Muscle layer of duodenum (tissue), 2 donors: Measurements from ENCODE around the gene CLCN5.
A peak's percentile ranks its signal among the peaks of the same experiment; 100 is the strongest.

Source experiments
- H3K27ac ChIP-seq: one replicate; pipeline ENCODE4 v1.7.0; 2013; ENCODE audit warnings: mild to moderate bottlenecking, low read length
- H3K27me3 ChIP-seq: one replicate; pipeline ENCODE4 v1.7.0; 2013; ENCODE audit warnings: low read depth, mild to moderate bottlenecking, control low read depth, low read length
- H3K36me3 ChIP-seq, 2 donors: one replicate each; pipeline ENCODE4 v1.7.0; 2013; ENCODE audit warnings: low read length in 2 of 2, control low read depth in 1 of 2, mild to moderate bottlenecking in 1 of 2; ENCODE audit not compliant: insufficient read depth in 2 of 2, control insufficient read depth in 1 of 2
- H3K4me1 ChIP-seq, 2 donors: one replicate each; pipeline ENCODE4 v1.7.0; 2013; ENCODE audit warnings: low read length in 2 of 2, mild to moderate bottlenecking in 2 of 2, control low read depth in 1 of 2, moderate library complexity in 1 of 2; ENCODE audit not compliant: insufficient read depth in 2 of 2, control insufficient read depth in 1 of 2
- H3K4me3 ChIP-seq, 2 donors: one replicate each; pipeline ENCODE4 v1.7.0; 2013; ENCODE audit warnings: low read length in 2 of 2, low read depth in 1 of 2, mild to moderate bottlenecking in 1 of 2
- H3K9me3 ChIP-seq, 2 donors: one replicate each; pipeline ENCODE4 v1.7.0; 2013; ENCODE audit warnings: low read length in 2 of 2, control low read depth in 1 of 2, mild to moderate bottlenecking in 1 of 2; ENCODE audit not compliant: control insufficient read depth in 1 of 2
- donor health status: healthy.

CLCN5 gene

GRCh38 chrX:49922291-49923241, at the start of gene CLCN5:
TSS of gene CLCN5 (plus strand) at chrX:49922596. CDS start at chrX:49925299, 2,703 bp downstream.
- Histone ChIP-seq H3K27ac (peak within 1 kb of the TSS; percentile 31), H3K4me3 (peak within 1 kb of the TSS; percentile 75 to 77), H3K27me3 (no peaks in the 10 kb centered on the region), H3K4me1 (peaks cover 0 to 8% of the 10 kb centered on the region in 2 donors), H3K9me3 (no peaks in the 10 kb centered on the region), H3K36me3 (no peaks in the 10 kb centered on the region)

DNA sequence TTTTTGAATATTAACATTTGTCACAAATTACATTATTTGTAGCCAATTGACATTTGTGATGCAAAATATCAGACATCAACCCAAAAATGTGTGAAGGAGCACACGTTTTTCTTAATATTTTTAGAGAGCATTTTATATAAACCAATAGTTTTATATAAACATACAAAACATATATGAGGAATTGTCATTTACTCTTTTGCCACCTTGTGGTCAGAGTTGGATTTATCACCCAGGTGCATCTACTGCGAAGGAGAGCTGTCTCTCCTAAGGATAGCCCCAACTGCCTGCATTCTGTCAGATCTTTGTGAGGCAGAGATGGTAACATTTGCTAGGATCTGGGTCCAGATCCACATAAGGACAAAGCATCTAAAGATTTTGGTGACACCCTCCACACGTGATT, 45.6 kb upstream of the CLCN5 start:
- Histone ChIP-seq H3K27ac (no peak overlapping the region), H3K27me3 (no peaks in the 10 kb centered on the region), H3K4me1 (peaks cover 0 to 28% of the 10 kb centered on the region in 2 donors), H3K36me3 (no peaks in the 10 kb centered on the region), H3K9me3 (no peaks in the 10 kb centered on the region), H3K4me3 (no peak overlapping the region)

DNA sequence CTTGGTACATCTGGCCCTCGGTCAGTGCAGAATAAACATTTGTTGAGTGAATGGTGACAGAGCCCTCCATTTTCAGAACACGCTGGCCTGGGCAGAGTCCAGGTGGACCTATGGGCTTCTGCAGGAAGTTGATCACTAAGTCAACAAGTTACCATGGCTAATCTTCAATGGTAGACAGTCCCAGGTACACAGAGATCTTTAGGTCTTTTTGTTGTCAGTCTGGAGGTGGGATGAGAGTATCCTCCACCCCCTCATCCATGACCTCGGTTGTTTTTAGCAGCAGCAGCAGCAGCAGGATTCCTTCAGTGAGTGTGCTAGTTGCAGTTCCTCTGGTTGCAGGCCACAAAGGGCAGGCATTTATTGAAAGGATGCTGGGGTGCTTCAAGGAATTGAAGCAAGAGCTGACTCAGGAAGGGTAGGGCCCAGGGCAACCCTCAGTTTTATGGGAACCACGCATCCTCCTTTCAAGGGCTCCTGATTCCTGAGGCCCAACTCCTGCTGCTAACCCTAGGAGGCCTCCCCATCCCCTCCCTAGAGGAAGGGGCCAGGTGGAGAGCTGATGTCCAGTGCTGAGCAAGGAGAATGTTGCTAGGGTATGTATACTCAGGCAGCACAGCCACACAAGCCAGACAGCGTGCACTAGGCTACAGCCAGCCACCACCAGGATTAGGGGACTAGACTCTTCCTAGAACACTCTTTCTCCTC, 44.8 kb upstream of the CLCN5 start:
- H3K27me3 ChIP-seq: no peaks in the 10 kb centered on the region
- no peaks in the 10 kb centered on the region for H3K36me3 ChIP-seq
- no peaks in the 10 kb centered on the region for H3K9me3 ChIP-seq
- H3K27ac ChIP-seq: no peak overlapping the region
- peak overlapping the region in 1 of 2 donors; percentile 63 for H3K4me3 ChIP-seq
- H3K4me1 ChIP-seq: peaks cover 0 to 28% of the 10 kb centered on the region in 2 donors

GRCh38 chrX:49878128-49878833, 44.1 kb upstream of the CLCN5 start:
- no peaks in the 10 kb centered on the region for H3K9me3 ChIP-seq
- no peaks in the 10 kb centered on the region for H3K27me3 ChIP-seq
- no peak overlapping the region for H3K27ac ChIP-seq
- H3K4me1 ChIP-seq: peaks cover 0 to 28% of the 10 kb centered on the region in 2 donors
- no peaks in the 10 kb centered on the region for H3K36me3 ChIP-seq
- H3K4me3 ChIP-seq: peak overlapping the region; percentile 56 to 63

GRCh38 chrX:49878834-49879655, 43.4 kb upstream of the CLCN5 start, which contains the start of gene USP27X:
TSS of gene USP27X (plus strand) at chrX:49879484. CDS start at chrX:49880308, 824 bp downstream.
- no peaks in the 10 kb centered on the region for H3K9me3 ChIP-seq

GRCh38 chrX:49879656-49880277, 42.6 kb upstream of the CLCN5 start:
- H3K27ac ChIP-seq: no peak overlapping the region
- no peaks in the 10 kb centered on the region for H3K36me3 ChIP-seq
- peak overlapping the region; percentile 55 to 63 for H3K4me3 ChIP-seq
- no peaks in the 10 kb centered on the region for H3K27me3 ChIP-seq
- H3K9me3 ChIP-seq: no peaks in the 10 kb centered on the region
- H3K4me1 ChIP-seq: peaks cover 0 to 28% of the 10 kb centered on the region in 2 donors

More at GRCh38 chrX:49878834-49879655, 43.4 kb upstream of the CLCN5 start, which contains the start of gene USP27X:
- Histone ChIP-seq H3K36me3 (no peaks in the 10 kb centered on the region), H3K4me1 (peaks cover 0 to 28% of the 10 kb centered on the region in 2 donors), H3K4me3 (peak within 1 kb of the TSS; percentile 56 to 63), H3K27ac (no peak within 1 kb of the TSS), H3K27me3 (no peaks in the 10 kb centered on the region)

DNA sequence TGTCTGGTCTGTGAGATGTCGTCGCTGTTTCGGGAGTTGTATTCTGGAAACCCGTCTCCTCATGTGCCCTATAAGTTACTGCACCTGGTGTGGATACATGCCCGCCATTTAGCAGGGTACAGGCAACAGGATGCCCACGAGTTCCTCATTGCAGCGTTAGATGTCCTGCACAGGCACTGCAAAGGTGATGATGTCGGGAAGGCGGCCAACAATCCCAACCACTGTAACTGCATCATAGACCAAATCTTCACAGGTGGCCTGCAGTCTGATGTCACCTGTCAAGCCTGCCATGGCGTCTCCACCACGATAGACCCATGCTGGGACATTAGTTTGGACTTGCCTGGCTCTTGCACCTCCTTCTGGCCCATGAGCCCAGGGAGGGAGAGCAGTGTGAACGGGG, 41.7 kb upstream of the CLCN5 start:
- Histone ChIP-seq H3K4me1 (peaks cover 0 to 28% of the 10 kb centered on the region in 2 donors), H3K36me3 (no peaks in the 10 kb centered on the region), H3K27ac (no peak overlapping the region), H3K9me3 (no peaks in the 10 kb centered on the region), H3K27me3 (no peaks in the 10 kb centered on the region), H3K4me3 (no peak overlapping the region)

DNA sequence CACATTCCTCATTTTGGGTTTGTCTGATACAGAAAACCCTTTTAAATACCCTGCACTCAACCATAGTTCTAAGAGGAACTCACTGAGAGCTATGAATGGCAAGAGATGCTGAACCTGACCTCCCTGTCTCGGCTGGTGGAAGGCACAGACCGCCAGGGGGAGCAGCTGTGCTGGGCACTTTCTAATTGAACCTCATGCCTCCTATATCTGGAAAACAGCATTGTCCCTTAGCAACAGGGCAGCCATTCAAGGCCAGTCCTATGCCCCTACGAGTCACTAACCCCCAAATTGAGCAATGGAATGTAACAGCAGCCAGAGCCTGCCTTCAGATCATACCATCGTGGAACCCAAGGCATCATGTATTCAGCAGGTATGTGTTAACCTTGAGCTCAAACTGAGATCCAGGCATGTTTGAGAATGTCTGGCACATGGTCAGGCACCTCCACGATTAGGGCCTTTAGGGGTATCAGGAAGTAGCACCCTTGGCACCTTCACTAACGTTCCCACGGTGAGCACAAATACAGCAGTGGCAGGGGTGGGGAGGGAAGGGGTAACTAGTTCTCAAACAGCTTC, 38.0 kb upstream of the CLCN5 start:
- Histone ChIP-seq H3K9me3 (no peaks in the 10 kb centered on the region), H3K4me1 (peaks cover 0 to 11% of the 10 kb centered on the region in 2 donors), H3K4me3 (no peak overlapping the region), H3K36me3 (no peaks in the 10 kb centered on the region), H3K27ac (no peak overlapping the region), H3K27me3 (no peaks in the 10 kb centered on the region)

DNA sequence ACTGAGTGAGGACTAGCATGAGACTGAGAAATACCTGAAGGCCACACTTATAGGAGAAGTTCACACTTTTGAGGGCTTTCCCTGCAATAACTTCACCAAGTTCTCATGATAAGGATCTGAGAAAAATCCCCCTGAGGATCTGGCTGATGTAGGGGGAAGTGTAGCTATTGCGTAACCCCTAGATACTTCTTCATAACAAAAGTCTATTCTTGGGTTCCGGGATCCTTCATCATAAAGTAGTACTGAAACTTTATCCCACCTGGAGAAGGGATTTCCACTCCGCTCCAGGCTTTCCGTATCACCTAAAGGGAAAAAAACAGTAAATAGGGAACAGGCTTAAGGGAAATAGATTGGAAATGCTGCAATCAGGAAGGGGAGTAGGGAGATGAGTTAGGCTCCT, 29.9 kb upstream of the CLCN5 start:
- Histone ChIP-seq H3K36me3 (no peaks in the 10 kb centered on the region), H3K27ac (no peak overlapping the region), H3K9me3 (no peaks in the 10 kb centered on the region), H3K4me1 (no peaks in the 10 kb centered on the region), H3K27me3 (no peaks in the 10 kb centered on the region), H3K4me3 (no peak overlapping the region)

GRCh38 chrX:49896951-49897350, 25.4 kb upstream of the CLCN5 start:
- no peaks in the 10 kb centered on the region for H3K4me1 ChIP-seq
- H3K27me3 ChIP-seq: no peaks in the 10 kb centered on the region
- no peak overlapping the region for H3K4me3 ChIP-seq
- H3K27ac ChIP-seq: no peak overlapping the region
- H3K36me3 ChIP-seq: no peaks in the 10 kb centered on the region
- no peaks in the 10 kb centered on the region for H3K9me3 ChIP-seq
